HG03025 (cell line): Measurements from ENCODE around the gene APOF.
"Not testable (repeated sequence)": the region's sequence is repeated elsewhere in the genome, so short reads cannot be mapped to it uniquely, and the experiment has no call there.

ENCODE experiments used
- ATAC-seq: cut with Tn5 transposase; IDR thresholded peaks from one replicate; pipeline ENCODE4 v1.9.1; 2021; ENCODE audit warnings: mild to moderate bottlenecking, moderate library complexity; ENCODE audit not compliant: unreplicated experiment, low FRiP score

APOF gene, protein sequence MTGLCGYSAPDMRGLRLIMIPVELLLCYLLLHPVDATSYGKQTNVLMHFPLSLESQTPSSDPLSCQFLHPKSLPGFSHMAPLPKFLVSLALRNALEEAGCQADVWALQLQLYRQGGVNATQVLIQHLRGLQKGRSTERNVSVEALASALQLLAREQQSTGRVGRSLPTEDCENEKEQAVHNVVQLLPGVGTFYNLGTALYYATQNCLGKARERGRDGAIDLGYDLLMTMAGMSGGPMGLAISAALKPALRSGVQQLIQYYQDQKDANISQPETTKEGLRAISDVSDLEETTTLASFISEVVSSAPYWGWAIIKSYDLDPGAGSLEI

DNA sequence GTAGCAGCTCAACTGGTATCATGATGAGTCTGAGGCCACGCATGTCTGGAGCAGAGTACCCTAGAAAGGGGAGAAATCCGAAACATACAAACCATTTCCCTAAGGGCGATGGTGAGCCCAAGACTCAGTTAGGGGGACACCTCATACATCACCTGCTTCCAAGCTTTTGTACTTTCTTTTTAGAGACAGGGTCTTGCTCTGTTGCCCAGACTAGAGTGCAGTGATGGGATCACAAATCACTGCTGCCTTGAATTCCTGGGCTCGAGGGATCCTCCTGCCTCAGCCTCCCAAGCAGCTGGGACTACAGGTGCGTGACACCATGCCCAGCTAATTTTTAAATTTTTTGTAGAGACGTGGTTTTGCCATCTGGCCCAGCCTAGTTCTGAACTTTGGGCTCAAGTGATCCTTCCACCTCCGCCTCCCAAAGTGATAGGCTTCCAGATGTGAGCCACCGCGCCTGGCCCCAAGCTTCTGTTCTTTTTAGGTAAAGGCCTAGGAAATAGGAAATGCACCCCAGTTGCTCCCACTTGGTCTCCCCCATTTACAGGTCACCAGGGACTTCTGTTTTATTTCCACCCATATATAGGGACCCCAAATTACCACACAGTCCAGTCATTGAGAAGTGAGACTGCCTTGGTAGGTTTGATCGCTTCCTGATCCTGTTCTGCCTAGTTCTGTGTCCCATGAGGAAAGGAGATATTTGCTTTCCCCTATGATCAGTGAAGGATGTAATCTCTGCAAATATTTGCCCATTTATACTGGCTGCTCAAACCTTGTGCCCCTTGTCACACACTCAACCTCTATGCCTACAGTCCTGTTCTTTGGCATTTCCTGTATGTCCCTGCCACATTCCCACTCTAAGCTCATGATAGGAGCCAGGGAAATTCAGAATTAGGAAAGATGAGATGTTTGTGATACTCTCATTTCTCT, at the start of gene APOF:
APOF (minus strand) TSS at position 728 of the 930 bp plus-strand sequence; CDS start at position 616, 112 bp downstream.
- no peak for ATAC-seq

DNA sequence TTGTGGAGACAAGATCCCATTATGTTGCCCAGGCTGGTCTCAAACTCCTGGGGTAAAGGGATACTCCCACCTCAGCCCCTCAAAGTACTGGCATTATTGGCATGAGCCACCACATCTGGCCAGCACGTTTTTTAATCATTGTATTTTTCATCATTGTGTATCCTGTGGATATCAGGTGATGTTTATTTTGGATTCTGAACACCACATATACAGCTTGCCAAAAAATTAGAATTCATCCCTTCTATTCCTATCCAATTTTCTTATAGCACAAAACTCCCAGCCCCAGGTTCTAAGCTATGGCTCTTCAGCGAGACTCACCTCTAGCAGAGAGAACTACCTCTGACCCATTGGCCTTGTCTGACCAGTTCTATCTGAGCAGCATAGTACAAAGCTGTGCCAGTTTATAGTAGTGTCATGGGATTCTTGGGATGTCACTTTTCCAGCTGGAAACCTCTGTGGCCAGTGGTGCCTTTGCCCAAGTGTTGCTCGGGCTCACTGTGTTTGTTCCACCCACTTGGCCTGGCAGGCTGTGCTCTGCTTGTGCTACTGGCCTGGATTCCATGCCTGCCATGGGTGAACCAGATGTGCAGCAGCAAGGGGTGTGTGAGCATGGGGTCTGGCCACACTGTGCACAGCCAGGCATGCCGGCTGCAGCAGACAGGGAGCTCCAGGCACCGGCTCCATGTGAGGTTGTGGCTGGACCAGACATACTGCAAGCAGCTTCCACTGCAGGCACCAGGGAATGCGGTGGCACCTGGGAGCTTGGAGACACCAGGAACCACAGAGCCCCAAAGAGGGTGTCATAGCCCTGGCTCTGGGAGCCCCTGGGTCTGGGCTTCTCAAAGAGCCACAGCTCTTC, 49.4 kb upstream of the APOF start:
- no peak for ATAC-seq

DNA sequence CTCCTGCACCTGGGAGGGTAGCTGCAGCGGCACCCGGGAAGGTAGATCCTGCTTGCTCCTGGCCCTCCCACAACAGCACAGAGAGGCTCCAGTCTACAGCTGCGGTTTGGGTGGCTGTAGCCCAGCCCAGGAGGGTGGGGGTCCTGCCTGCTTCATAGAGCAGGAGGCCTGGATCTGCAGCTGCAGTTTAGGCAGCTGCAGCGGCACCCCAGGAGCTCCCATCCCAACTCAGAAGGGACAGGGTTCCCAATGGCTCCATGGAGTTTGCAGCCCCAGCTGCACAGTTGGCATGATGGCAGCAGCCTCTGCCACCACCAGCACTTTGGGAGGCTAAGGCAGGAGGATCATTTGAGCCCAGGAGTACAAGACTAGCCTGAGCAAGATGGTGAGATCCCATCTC, 48.1 kb upstream of the APOF start:
- ATAC-seq, result no peak

DNA sequence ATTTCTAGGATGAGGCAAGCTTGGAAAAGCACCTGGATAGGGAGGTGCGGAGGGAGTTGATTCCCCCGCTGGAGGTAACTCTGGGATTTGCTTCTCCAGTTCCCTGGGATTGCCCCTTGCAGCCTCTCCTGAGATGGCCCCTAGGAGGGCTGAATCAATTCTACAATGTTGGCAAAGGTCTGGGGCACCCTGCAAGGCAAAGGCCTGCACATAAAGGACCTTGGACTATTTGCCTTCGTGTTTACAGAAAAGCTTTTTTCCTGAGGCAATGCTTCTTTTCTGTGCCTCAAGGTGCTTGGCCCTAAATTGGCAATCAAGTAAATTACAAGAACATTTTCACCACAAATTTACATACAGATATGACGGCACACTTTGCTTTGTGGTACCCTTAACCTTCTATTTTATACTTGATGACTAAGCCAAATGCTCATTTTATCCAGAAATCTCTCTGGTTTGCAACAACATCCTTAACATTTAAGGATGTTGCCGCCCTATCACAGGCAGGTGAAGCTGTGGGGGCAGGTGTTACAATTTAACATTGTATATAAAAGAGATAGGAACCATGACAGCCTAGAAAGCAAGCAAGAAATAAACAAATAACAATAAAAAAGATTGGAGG, 46.3 kb upstream of the APOF start:
- no peak for ATAC-seq

DNA sequence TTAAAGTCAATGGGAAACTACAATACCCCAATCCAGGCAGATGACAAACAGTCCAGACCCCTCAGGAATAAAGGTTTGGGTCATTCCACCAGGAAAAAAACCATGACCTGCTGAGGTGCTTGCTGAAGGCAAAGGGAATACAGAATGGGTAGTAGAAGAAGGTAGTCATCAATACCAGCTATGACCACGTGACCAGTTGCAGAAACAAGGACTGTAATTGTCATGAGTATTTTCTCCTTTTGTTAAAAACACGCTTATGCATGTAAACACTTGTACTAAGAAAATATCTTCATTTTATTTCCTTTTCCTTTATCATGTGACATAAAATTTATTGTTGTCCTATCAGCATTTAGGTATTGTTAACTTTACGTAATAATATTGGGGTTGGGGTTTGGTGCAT, 41.6 kb upstream of the APOF start:
- not testable (repeated sequence) for ATAC-seq

DNA sequence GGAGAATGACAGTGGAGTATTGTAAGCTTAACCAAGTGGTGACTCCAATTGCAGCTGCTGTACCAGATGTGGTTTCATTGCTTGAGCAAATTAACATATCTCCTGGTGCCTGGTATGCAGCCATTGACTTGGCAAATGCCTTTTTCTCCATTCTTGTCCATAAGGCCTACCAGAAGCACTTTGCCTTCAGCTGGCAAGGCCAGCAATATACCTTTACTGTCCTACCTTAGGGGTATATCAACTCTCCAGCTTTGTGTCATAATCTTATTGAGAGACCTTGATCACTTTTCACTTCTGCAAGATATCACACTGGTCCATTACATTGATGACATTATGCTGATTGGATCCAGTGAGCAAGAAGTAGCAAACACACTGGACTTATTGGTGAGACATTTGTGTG, 39.0 kb upstream of the APOF start:
- ATAC-seq, result not testable (repeated sequence)

DNA sequence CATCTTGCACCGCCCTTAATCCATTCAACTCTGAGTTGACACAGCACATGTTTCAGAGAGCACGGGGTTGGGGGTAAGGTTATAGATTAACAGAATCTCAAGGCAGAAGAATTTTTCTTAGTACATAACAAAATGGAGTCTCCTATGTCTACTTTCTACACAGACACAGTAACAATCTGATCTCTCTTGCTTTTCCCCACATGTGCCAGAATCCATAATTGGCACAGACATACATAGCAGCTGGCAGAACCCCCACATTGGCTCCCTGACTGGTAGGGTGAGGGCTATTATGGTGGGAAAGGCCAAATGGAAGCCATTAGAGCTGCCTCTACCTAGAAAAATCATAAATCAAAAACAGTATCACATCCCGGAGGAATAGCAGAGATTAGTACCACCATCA, 38.5 kb upstream of the APOF start:
- ATAC-seq, result not testable (repeated sequence)

DNA sequence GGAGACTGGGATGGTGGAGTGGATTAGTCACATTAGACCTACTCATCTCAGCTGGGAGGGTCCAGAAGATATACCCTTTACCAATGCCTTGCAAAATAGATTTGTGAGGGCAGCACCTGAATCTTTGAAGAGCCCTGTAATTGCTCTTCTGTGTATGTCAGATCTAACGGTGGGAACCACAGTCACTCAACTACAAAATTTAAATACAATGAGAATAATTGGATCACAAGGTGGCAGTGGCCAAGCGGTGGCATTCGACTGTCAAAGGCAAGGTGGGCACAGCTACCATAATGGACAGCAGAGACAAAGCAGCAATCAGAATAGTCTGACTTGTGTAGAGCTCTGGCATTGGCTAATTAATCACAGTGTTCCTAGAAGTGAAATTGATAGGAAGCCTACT, 36.8 kb upstream of the APOF start:
- not testable (repeated sequence) for ATAC-seq

DNA sequence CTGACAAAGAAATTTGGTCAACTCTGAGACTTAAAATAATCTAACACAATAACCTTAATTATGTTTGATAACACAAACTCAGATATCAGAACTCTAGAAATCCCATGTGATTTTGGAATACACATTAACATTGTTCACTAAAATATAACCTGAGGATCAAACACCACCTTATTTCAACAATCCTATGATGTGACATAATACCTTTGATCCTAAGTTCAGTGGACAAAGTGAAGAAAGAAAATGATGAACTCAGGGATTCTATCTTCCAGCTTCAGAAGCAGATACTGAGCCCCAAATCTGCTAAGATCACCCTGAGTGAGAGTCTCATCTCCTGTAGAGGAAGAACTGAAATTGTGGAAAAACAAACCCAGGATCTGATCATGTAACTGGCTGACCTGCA, 35.7 kb upstream of the APOF start:
- ATAC-seq, result no peak

DNA sequence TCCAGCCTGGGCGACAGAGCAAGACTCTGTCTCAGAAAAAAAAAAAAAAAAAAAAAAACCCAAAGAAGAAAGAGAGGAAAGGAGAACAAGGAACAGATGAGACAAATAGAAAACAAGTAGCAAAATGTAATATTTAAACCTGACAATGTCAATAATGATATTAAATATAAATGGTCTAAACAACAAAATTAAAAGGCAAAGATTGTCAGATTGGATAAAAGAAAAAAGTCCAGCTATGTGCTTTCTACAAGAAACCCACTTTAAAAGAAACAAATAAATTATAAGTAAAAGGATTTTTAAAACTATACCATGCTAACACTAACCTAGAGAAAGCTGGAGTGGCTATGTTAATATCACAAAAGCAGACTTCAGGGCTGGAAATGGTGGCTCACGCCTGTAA, 29.7 kb upstream of the APOF start:
- ATAC-seq, result no peak

DNA sequence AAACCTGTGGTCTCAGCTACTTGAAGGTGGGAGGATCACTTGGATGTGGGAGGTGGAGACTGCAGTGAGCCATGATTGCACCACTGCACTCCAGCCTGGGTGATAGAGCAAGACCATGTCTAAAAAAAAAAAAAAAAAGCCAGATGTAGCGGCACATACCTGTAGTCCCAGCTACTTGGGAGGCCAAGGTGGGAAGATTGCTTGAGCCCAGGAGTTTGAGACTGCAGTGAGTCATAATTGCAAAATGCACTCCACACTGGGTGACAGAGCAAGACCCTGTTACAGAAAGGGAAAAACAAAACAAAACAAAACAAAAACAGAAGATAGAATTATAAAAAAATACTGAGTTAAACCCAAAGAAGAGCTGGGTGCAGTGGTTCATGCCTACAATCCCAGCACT, 29.1 kb upstream of the APOF start:
- ATAC-seq, result no peak

DNA sequence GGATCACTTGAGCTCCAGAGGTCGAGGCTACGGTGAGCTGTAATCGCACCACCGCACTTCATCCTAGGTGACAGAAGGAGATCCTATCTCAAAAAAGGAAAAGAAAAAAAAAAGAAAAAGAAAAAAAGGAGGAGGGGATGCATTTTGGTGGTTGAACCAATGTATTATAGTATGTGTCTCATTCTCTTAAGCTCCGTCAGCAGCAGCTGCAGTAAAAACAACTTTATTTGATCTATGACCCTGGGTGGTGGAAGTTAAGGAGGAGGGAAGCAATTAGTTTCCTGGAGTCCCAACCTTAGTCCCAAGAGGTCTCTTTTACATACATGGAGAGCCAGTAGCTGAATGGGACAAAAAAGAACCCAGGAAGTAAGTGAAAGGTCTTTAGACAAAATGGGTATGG, 26.8 kb upstream of the APOF start:
- ATAC-seq, result no peak

DNA sequence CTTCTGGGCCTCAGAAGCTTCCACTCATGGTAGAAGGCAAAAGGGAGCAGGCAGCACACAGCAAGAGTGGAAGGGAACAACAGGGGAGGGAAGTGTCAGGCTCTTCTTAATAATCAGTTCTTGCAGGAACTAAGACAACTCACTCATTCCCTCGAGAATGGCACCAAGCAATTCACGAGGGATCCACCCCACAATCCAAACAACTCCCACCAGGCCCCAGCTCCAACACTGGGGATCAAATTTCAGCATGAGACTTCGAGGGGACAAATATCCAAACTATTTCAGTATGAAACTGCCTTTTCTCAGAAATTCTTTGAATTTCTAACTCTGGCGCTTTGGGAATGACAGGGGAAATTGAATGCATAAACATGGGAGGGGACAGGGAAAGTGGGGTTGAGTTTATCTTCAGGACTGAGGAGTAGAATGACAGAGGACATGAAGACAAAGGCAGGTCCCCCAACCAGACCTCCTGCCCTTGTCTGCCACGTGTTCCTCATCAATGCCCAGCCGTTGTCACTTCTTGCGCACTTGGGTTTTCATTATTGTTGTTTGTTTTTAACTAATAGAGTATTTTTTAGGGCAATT, 24.6 kb upstream of the APOF start:
- ATAC-seq, result no peak

DNA sequence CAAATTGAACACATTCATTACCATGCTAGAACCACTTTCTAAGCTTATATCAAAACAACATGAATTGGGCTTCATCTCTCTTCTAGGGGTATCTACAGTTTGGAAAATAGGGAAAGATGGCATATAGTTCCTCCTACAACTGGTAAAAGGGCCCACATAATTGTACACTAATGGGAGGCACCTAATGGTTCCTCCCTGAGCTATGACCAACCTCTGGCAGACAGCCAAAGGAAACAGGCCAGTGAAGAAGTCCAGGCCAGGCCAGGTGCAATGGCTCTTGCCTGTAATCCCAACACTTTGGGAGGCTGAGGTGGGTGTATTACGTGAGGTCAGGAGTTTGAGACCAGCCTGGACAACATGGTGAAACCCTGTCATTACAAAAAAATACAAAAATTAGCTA, 23.2 kb upstream of the APOF start:
- ATAC-seq, result no peak

DNA sequence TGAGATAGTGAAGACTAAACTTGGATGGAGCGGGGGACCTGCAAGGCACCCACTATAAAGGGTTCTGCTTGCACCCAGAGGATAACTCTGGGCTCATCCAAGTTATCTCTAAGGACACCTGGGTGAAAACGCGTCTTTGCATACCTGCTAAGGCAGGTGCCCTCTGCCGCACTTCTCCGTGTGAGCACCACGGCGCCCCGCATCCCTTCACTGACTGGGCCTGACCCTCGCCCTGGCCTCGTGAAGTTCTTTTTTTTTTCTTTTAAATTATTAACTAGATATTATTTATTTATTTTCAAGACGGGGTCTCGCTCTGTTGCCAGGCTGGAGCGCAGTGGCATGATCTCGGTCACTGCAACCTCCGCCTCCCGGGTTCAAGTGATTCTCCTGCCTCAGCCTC, 20.0 kb upstream of the APOF start:
- no peak for ATAC-seq

DNA sequence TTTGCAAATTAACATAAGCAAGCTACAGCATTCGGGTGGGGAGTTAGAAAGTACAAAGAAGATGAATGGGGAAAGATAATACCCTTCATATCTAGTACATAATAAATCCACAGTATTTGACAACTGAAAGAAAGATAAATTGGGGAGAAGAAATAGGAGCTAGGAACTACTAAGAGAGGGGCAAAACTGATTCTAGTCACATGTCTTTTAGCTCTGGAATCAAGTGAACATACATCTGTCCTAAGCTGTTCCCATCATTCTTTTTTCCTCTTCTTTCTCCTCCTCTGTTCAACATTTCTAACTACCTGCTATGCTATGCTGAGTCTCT, 15.3 kb upstream of the APOF start:
- no peak for ATAC-seq

DNA sequence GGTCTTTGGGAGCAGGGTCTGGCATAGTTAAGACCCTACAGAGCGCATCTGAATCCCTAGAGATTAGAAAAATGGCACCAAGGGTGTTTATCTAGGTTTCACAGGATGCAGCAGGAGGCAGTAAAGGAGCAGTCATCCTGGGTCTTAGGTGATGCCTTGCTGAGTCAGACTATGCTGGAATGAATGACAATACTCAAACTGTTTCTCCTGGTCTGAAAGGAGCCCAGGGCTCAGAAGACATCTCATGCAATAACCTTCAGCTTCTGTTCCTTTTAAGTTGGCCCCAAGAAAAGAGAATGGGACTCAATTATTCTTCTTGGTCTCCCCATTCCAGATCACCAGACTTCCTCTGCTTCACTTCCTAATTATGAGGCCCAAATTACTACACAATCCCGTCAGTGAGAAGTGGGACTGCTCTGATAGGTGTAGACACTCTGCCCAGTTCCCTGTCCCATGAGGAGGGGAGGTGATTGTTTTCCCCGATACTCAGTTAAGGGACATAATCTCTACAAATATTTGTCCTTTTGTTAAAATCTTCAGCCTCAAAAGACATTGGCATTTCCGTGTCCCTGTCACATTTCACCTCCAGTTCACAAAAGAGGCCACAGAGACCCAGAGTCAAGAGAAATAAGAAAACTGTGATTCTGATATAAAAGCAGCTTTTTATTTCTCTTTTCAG, 14.8 kb upstream of the APOF start:
- no peak for ATAC-seq

DNA sequence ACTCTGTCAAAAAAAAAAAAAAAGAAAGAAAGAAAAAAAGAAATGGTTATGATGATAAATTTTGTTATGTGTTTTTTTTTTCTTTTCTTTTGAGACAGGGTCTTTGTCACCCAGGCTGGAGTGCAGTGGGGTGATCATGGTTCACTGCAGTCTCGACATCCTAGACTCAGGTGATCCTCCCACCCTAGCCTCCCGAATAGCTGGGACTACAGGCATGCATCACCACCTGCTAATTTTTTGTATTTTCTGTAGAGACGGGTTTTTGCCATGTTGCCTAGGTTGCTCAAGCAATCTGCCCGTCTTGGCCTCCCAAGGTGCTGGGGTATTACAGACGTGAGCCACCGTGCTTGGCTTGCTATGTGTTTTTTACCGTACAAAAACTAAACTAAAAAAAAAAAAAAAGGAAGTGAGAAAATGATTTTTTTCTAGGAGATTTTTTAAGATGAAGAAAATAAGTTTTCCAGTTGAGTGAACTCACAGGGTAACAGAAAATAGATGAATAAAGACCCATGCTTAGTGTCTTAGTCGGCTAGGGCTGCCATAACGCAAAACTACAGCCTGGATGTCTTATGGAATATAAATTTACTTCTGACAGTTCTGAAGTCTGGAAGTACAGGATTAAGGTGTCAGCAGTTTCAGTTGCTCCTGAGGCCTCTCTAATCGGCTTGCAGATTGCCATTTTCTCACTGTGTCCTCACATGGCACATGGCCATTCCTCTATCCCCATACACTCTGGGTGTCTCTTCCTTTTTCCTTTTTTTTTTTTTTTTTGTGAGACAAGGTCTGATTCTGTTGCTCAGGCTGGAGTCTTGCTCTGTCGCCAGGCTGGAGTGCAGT, 13.2 kb upstream of the APOF start:
- ATAC-seq, result no peak
